Heart left ventricle (tissue), 16 donors: ENCODE measurements around the gene FCHSD1. TPM values are rescaled to one million over a fixed set of nuclear protein-coding genes. Genes with fewer than 3 reads are reported as not detected.

Source experiments
- ATAC-seq, 4 donors: fragments of 200-7000 bp; cut with Tn5 transposase; one replicate each; pipeline ENCODE4 v1.9.1; 2020 to 2022; ENCODE audit warnings: moderate library complexity in 4 of 4, mild to moderate bottlenecking in 3 of 4, moderate number of reproducible peaks in 1 of 4
- DNase-seq, 5 donors: peaks; one replicate each; pipeline ENCODE4 v3.0.0-alpha.2; 2020
- H3K27ac ChIP-seq, 12 donors: fragments of 200-600 bp; sonication (generic) in 4 of 12; one replicate each; pipeline versions ENCODE4 v1.5.0 to v1.8.0; 2016 to 2022; ENCODE audit warnings: mild to moderate bottlenecking in 2 of 12
- H3K27me3 ChIP-seq, 9 donors: fragments of 200-600 bp; sonication (generic) in 2 of 9; one replicate each; pipeline versions ENCODE4 v1.5.1 to v1.8.0; 2016 to 2022; ENCODE audit warnings: mild to moderate bottlenecking in 3 of 9
- H3K36me3 ChIP-seq, 9 donors: fragments of 200-600 bp; sonication (generic) in 2 of 9; one replicate each; pipeline versions ENCODE4 v1.5.0 to v1.8.0; 2018 to 2022; ENCODE audit warnings: mild to moderate bottlenecking in 2 of 9
- H3K4me1 ChIP-seq, 12 donors: fragments of 200-600 bp; sonication (generic) in 4 of 12; one replicate each; pipeline versions ENCODE4 v1.5.0 to v1.8.0; 2016 to 2022; ENCODE audit warnings: mild to moderate bottlenecking in 3 of 12
- H3K4me3 ChIP-seq, 12 donors: fragments of 200-600 bp; sonication (generic) in 4 of 12; one replicate each; pipeline versions ENCODE4 v1.5.0 to v1.8.0; 2017 to 2022; ENCODE audit warnings: mild to moderate bottlenecking in 9 of 12, moderate library complexity in 4 of 12
- H3K9me3 ChIP-seq, 12 donors: fragments of 200-600 bp; sonication (generic) in 4 of 12; one replicate each; pipeline versions ENCODE4 v1.5.0 to v1.8.0; 2016 to 2022; ENCODE audit warnings: mild to moderate bottlenecking in 1 of 12
- POLR2A ChIP-seq, 2 donors: fragments of 450-650 bp; IDR thresholded peaks; one replicate each; pipeline ENCODE4 v1.6.1; 2017; ENCODE audit warnings: antibody characterized with exemption in 2 of 2, mild to moderate bottlenecking in 2 of 2, moderate library complexity in 2 of 2
- WGBS, 4 donors: extraction: QIAGEN DNeasy Blood & Tissue Kit in 2 of 4; methylation state at CpG; one replicate each; pipeline versions ENCODE4 v1.1.5 to v1.1.7; 2013 to 2018; 5-methylcytosine and 5-hydroxymethylcytosine counted together
- intact Hi-C, 10 donors: fragments of 100-400 bp; cut with DNase I; formaldehyde crosslinking; loops; one replicate each; pipeline versions ENCODE4 v1.11.1 to v1.14.2; 2022
- polyA plus RNA-seq, 2 donors: library from polyadenylated mRNA; stranded (reverse); fragments of 200-250 nt; gene quantifications; one replicate each; pipeline ENCODE4 v1.2.3, GENCODE V29; 2013
- total RNA-seq, 9 donors: library from RNA; depleted of rRNA in 2 of 9; stranded (reverse); fragments of >200 nt in 2 of 9; fragmentation: NEBNext Ultra II Directional in 3 of 9; extraction: Animal tissue kit (Norgen Biotek cat#: 25700) in 3 of 9; gene quantifications; one replicate each; pipeline versions ENCODE4 v1.1.0 to v1.2.4, GENCODE V29; 2016 to 2023
- TF ChIP-seq, protein P1 (sequence below), 12 donors: fragments of 200-600 bp; sonication (generic) in 4 of 12; IDR thresholded peaks; one replicate each; pipeline versions ENCODE4 v1.5.0 to v1.8.0; 2018 to 2022; ENCODE audit warnings: antibody characterized with exemption in 12 of 12, mild to moderate bottlenecking in 5 of 12
- donor health status: ischemic (EF 13 %, LVEDD 7.1; RV severe dilation, severe dysfunction).
- donor health status: healthy with polysubstance abuse.
- donor health status: DM: no; HTN: yes; CAD: no.
- donor health status: DM: no; HTN: no; CAD: no.
- donor health status: ischemic (EF 25% LVEDD 6.9; RV normal size, moderate dysfunction).
- donor health status: ischemic (EF 25% LVEDD 5.7; RV mildly dilated, moderate dysfunction).
- donor health status: healthy.
- donor health status: DM: yes; HTN: yes; CAD: no.
- donor health status: ischemic (EF 35%, LVEDD 5.7; RV mildly dilated, moderate dysfunction).
- donor health status: nonischemic (EF 11% LVEDD 7.7; RV severe dilation, severe dysfunction).
- donor health status: DM: yes; HTN: yes; CAD: no.
- donor health status: PGD.
- donor health status: ischemic (EF 29% LVEDD 5.4; RV normal size, mild dysfunction).
- donor health status: nonischemic (EF 23%, LVEDD 6.1; RV moderate dilation, normal function).

FCHSD1 gene
- total and polyA plus RNA-seq, 11 donors = 1.2 to 8.8 (median 2.4) TPM

DNA sequence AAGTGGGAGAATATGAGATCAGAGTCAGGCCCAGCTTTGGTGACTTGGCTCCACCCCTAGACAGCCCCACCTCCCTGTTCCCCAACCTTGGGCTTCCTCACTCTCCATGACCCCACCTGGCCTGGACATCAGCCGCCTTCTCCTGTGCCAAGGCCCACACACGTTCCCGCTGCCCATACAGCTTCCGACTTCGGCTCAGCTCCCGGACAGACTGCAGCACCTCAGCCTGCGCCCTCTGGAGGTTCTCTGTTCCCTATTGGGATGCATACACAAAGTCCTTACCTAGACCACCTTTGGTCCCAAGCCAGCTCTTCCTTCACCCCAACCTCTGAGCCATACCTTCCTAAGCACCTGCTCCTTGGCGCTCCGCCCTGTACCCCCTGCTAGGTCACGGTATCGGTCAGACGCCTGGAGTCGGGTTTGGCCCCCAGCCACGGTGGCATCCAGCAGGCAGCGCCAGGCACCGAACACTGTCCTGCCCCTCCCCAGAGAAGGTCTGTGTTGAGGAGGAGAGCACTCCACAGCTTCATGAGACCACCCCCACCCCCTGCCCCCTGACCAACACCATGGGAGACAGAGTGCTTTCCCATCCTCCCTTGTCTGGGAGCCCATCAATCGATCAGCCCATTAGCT, 2.0 kb downstream of the FCHSD1 start:
- 93 to 94% (median 94%) methylated on average over 17 of the region's 17 CpGs for WGBS, 4 donors
- H3K9me3 ChIP-seq = no peaks in the 10 kb centered on the region
- H3K27ac ChIP-seq = no peak overlapping the region
- peaks cover 0 to 50% (median 15%) of the 10 kb centered on the region in 9 donors for H3K36me3 ChIP-seq
- peaks cover 0 to 18% (median 11%) of the 10 kb centered on the region in 12 donors for H3K4me1 ChIP-seq
- DNase-seq (no peak), ATAC-seq (no peak)
- no peaks in the 10 kb centered on the region for H3K27me3 ChIP-seq
- no peak overlapping the region for H3K4me3 ChIP-seq
- intact Hi-C loops = no loop called here
- TF ChIP-seq POLR2A (IDR thresholded peaks at IDR 0.05) = no peak
- TF ChIP-seq, protein P1, sequence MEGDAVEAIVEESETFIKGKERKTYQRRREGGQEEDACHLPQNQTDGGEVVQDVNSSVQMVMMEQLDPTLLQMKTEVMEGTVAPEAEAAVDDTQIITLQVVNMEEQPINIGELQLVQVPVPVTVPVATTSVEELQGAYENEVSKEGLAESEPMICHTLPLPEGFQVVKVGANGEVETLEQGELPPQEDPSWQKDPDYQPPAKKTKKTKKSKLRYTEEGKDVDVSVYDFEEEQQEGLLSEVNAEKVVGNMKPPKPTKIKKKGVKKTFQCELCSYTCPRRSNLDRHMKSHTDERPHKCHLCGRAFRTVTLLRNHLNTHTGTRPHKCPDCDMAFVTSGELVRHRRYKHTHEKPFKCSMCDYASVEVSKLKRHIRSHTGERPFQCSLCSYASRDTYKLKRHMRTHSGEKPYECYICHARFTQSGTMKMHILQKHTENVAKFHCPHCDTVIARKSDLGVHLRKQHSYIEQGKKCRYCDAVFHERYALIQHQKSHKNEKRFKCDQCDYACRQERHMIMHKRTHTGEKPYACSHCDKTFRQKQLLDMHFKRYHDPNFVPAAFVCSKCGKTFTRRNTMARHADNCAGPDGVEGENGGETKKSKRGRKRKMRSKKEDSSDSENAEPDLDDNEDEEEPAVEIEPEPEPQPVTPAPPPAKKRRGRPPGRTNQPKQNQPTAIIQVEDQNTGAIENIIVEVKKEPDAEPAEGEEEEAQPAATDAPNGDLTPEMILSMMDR (IDR thresholded peaks at IDR 0.05) = no peak

DNA sequence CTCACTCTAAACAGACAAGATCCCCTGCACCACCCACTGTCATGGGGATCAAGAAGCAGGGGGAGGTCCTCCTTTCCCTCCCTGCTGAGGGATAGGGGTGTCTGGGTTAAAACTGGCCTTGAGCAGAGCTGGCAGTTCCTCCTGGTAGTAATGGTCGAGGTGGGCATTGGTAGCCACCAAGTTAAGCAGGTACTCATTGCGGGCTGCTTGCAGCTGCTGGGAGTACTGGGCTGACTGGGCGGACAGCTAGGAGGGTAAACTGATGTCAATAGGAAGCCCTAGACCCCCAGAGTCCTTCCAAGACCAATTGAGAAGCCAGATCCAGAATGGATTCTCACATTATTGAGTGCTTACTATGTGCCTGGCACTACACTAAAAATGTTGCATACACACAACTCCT, 3.4 kb downstream of the FCHSD1 start:
- Histone ChIP-seq H3K4me1 (peaks cover 0 to 18% (median 11%) of the 10 kb centered on the region in 12 donors), H3K36me3 (peaks cover 0 to 48% (median 12%) of the 10 kb centered on the region in 9 donors), H3K27ac (no peak overlapping the region), H3K4me3 (no peak overlapping the region), H3K27me3 (no peaks in the 10 kb centered on the region), H3K9me3 (no peaks in the 10 kb centered on the region)
- WGBS, 4 donors = 84 to 94% (median 92%) methylated on average over 3 of the region's 3 CpGs
- TF ChIP-seq, protein P1 (IDR thresholded peaks at IDR 0.05) = no peak
- TF ChIP-seq POLR2A (IDR thresholded peaks at IDR 0.05) = no peak
- DNase-seq = no peak
- intact Hi-C loops = no loop called here
- no peak for ATAC-seq

GRCh38 chr5:141647242-141647641, 4.0 kb downstream of the FCHSD1 start:
- DNase-seq (no peak), ATAC-seq (no peak)
- Histone ChIP-seq H3K27ac (no peak overlapping the region), H3K9me3 (no peaks in the 10 kb centered on the region), H3K27me3 (no peaks in the 10 kb centered on the region), H3K36me3 (peaks cover 0 to 49% (median 12%) of the 10 kb centered on the region in 9 donors), H3K4me1 (peaks cover 0 to 18% (median 11%) of the 10 kb centered on the region in 12 donors), H3K4me3 (no peak overlapping the region)
- 89 to 93% (median 90%) methylated on average over 5 of the region's 5 CpGs for WGBS, 4 donors
- intact Hi-C loops = no loop called here
- no peak for TF ChIP-seq POLR2A (IDR thresholded peaks at IDR 0.05)
- TF ChIP-seq, protein P1 (IDR thresholded peaks at IDR 0.05) = no peak

- Histone ChIP-seq H3K4me1 (peaks cover 0 to 12% (median 5%) of the 10 kb centered on the region in 12 donors), H3K9me3 (no peaks in the 10 kb centered on the region), H3K27ac (no peak overlapping the region), H3K36me3 (peaks cover 0 to 54% (median 12%) of the 10 kb centered on the region in 9 donors), H3K4me3 (no peak overlapping the region), H3K27me3 (no peaks in the 10 kb centered on the region)
- DNase-seq (no peak), ATAC-seq (no peak)
- 90 to 93% (median 92%) methylated on average over 6 of the region's 6 CpGs for WGBS, 4 donors
- TF ChIP-seq, protein P1 (IDR thresholded peaks at IDR 0.05) = no peak
- no peak for TF ChIP-seq POLR2A (IDR thresholded peaks at IDR 0.05)
- intact Hi-C loops = no loop called here
Observed at GRCh38 chr5:141646026-141646425, 5.2 kb downstream of the FCHSD1 start.
